NCI-H510A (cell line): Measurements from ENCODE around the gene CHMP4B.

Experiments
- DNase-seq: peaks from one replicate; lab custom pipeline; 2025; lab: John Stamatoyannopoulos, UW

CHMP4B gene

GRCh38 chr20:33900521-33901131, 89.5 kb downstream of the CHMP4B start:
- no peak for DNase-seq

- no peak for DNase-seq
Measured at GRCh38 chr20:33901132-33901523, 90.0 kb downstream of the CHMP4B start.

- DNase-seq, result no peak
Measured at GRCh38 chr20:33902011-33902410, 90.9 kb downstream of the CHMP4B start.
